GM19395 (cell line): ENCODE results near the gene PDK1.

ENCODE experiments used
- ATAC-seq: cut with Tn5 transposase; IDR thresholded peaks from one replicate; pipeline ENCODE4 v1.9.1; 2021; ENCODE audit warnings: mild to moderate bottlenecking, moderate library complexity; ENCODE audit not compliant: unreplicated experiment

Gene PDK1

DNA sequence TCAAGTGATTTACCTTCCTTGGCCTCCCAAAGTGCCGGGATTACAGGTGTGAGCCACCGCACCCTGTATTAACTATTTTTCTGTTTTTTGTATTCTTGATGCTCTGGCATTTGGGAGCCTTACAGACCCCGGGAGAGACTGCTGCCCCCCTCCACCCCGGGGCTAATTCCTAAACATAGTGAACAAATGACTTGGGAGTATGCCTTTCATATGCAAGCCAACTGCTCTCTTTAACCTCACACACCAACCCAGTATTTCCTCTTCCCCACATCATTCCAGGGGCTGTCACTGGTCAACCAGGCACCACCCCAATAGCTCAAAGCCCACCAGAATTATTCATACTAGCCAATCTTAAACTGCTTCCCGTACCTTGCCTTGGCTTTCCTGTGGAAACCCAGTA lies 79.7 kb downstream of the PDK1 start:
- ATAC-seq = no peak

DNA sequence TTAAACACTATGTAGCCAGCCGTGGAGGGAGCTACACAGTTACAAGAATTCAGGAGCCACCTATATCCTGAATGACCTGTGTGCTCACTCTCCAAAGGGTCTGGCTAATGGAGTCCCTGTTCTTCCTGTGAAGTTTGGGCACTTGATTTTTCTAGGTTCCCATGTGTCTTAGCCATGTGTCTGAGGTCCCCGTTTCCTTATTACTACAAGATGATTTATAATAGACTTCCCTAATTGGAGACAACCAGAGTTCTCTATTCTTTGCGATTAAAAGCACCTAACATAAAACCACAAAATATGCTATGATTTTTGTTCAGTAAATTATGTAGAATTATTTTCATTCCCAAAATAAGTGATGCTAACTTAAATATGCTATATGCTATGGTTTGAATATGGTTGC lies 83.4 kb downstream of the PDK1 start:
- no peak for ATAC-seq

DNA sequence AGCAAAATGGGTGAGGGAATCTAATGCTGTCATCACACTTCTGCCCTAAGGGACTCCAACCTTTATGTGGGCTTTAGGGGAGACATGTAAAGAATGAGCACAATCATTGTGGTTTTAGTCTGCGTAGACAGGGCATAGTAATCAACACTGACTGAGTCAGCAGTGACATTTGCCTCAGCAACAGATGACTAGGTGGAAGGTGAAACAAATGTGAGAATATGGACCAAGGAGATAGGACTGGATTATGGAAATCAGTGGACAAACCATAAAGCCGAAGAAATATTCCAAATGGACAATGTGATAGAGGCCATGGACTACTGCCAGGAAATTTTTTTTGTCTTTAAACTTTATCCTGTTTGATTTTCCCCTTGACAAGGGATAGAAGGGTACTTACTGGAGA lies 83.9 kb downstream of the PDK1 start:
- no peak for ATAC-seq

DNA sequence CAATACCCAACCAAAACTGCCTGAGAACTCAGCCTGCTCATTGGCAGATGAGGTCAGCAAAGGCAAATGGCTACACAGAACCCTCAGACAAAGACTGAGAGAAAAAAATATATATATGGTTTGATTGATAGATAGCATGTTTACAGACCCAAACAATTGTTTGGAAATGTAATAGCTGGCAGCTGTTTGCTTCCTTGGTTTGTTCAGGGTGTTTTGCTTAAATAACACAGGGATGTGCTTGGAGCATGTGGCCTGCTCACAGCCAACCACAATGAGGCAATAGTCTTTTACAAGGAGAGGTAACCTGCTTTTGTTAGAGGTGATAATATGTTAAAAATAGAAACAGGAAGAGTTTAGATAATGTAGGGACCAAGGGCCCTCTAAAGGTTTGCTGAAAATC lies 84.5 kb downstream of the PDK1 start:
- ATAC-seq = no peak

DNA sequence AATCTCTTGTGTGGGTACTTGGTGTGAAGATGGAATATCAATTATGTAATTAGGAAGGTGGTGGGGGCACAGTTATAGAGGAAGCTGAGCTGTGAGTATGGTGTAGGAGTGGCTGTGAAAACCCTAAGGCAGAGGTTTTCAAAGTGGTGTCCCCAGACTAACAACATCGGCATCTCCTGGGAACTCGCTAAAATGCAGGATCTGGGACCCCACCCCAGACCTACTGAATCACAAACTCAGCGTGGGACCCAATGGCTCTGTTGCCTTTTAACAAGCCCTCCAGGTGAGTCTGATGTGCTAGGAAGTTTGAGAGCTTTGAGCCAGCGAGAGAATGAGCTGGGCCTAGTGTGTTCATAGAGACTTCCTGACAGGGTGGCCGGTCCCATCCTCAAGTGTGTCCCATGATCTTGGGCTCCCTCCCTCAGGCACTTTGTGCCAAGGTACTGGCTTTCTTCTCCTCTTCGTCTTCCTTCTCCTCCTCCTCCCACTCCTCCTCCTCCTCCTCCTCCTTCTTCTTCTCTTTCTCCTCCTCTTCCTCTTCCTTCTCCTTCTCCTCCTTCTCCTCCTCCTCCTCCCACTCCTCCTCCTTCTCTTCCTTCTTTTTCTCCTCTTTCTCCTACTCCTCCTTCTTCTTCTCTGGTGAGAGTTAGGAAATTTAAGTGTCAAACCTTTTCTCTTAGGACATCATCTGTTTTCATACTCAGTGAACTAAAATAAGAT lies 86.6 kb downstream of the PDK1 start:
- no peak for ATAC-seq

DNA sequence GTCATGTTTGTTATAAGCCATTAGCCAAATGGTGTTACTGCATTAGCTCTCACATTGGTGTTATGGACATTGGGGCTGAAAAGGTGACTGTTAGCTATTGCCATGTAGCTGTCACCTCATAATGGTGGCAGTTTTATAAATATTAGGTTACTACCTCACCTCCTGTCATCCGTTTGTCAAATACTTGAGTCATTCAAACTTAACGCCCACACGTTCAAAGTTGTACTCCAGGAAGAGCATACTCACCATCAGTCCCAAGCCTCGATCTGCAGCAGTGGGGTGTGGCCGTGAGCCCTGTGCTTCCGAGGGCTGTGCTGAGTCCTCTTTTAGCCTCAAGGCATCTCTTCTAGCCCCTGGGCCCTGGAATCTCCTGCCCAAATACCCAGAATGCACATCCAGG lies 87.3 kb downstream of the PDK1 start:
- ATAC-seq = no peak

DNA sequence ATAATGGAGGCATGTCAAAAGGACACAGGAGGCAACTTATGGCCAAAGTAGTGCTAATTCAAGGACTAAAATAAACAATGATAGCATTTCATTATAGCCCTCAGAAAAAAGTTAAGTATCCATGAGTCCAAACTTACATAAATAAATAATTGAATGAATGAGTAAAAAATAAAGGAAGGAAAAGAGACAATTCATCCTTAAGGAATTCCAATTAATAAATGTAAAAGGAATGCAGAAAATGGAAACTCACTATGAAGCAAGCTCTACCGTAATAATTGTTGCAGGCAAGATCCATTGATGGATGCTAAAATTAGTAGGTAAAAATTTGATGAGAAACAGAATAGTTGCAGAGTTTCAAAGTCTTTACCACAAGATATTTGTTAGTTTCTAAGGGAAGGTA lies 91.5 kb downstream of the PDK1 start:
- no peak for ATAC-seq

DNA sequence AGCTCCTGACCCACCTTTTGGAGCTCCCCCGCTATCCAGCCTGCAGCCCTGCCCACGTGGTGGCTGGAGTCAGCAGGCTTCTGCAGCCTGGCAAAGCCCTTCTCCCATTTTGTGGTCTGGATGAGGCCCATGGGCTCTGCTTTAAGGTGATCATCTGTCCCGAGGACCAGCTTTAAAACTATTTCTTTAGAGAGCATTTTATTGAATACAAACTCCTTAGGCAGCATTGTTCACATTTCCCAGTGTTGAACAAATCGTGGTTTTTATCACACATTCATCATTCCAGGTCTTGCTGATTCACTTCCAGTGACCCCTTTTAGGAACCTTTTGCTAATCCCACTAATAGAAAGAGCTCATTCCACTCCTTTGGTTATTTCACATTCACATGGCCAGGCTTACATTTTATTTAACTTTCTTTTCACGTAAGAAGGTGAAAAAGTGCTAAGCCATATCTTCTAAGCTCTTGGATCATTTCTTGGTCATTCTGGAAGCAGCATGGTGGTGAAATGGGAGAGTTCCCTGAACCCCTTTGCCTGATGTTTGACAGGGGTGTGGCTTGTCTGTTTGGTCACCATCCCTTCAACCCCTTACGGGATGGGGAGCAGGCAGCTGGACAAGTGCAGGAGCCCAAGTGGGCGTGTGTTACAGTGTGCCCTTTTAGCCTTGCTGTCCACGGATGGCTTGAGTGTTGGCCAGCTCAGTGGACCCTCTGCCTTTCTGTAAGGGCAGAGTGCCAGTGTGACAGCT lies 99.4 kb downstream of the PDK1 start:
- no peak for ATAC-seq

DNA sequence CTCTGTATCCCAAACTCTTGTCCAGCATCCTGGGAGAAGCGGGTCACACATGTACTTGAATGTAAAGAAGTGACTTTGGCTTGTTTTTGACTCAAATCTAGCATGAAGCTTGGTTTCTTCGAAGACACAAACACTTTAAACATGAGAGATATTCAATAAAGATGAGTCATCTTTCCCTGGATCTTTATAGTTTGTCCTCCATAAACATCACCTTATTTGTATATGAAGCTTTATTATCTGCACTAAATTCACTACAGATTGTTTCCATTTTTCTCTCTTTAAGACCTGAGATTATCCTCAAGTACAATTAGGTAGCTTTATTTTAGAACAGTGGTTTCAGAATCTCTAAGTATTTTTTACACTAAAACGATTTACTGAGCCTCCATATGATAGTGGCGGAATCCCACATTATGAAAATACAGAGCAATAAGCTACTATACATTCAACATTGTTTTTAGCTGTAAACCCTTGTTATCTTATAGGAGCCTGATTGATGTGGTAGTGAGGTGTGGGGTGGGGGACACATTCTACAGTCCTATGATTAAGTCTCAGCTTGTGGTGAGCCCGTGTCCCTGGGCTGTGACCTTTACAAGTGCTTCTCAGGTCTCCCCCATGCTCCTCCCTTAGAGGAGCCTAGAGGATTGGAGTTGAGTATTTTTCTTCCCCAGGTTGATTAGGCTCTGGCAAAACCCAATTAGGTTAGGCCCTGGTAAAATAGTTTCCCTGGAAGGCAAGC lies 100.1 kb downstream of the PDK1 start:
- no peak for ATAC-seq
